Left ventricle myocardium inferior (tissue), 1 donor: ENCODE measurements around the gene SAPCD2. TPM values are rescaled to one million over a fixed set of nuclear protein-coding genes. Genes with fewer than 3 reads are reported as not detected.

ENCODE experiments used
- DNase-seq: peaks from one replicate; pipeline ENCODE4 v3.0.0-alpha.2; 2020
- H3K27ac ChIP-seq: fragments of 200-600 bp; replicated peaks from 2 replicates; pipeline ENCODE4 v1.8.0; 2021
- H3K27me3 ChIP-seq: fragments of 200-600 bp; 2 replicates; pipeline ENCODE4 v1.8.0; 2021; ENCODE audit warnings: low read depth
- H3K36me3 ChIP-seq: fragments of 200-600 bp; 2 replicates; pipeline ENCODE4 v1.8.0; 2021
- H3K4me1 ChIP-seq: fragments of 200-600 bp; 2 replicates; pipeline ENCODE4 v1.8.0; 2021
- H3K4me3 ChIP-seq: fragments of 200-600 bp; 2 replicates; pipeline ENCODE4 v1.8.0; 2021; ENCODE audit warnings: mild to moderate bottlenecking, moderate library complexity
- H3K9me3 ChIP-seq: fragments of 200-600 bp; replicated peaks from 2 replicates; pipeline ENCODE4 v1.8.0; 2021
- intact Hi-C: fragments of 100-400 bp; cut with micrococcal nuclease; formaldehyde crosslinking; loops from one replicate; pipeline ENCODE4 v1.11.0; 2022
- total RNA-seq: library from RNA; stranded (reverse); fragmentation: NEBNext Ultra II Directional; extraction: Animal tissue kit (Norgen Biotek cat#: 25700); gene quantifications from one replicate; pipeline ENCODE4 v1.2.1, GENCODE V29; 2021
- TF ChIP-seq, protein P1 (sequence below): fragments of 200-600 bp; IDR thresholded peaks from 2 replicates; pipeline ENCODE4 v1.8.0; 2021; ENCODE audit warnings: antibody characterized with exemption, mild to moderate bottlenecking, borderline replicate concordance
- donor health status: DM: no; HTN: yes; CAD: no; lungs with severe emphysema.

Gene SAPCD2
- total RNA-seq, 1 donor from 2014 or later = 0.25 TPM

DNA sequence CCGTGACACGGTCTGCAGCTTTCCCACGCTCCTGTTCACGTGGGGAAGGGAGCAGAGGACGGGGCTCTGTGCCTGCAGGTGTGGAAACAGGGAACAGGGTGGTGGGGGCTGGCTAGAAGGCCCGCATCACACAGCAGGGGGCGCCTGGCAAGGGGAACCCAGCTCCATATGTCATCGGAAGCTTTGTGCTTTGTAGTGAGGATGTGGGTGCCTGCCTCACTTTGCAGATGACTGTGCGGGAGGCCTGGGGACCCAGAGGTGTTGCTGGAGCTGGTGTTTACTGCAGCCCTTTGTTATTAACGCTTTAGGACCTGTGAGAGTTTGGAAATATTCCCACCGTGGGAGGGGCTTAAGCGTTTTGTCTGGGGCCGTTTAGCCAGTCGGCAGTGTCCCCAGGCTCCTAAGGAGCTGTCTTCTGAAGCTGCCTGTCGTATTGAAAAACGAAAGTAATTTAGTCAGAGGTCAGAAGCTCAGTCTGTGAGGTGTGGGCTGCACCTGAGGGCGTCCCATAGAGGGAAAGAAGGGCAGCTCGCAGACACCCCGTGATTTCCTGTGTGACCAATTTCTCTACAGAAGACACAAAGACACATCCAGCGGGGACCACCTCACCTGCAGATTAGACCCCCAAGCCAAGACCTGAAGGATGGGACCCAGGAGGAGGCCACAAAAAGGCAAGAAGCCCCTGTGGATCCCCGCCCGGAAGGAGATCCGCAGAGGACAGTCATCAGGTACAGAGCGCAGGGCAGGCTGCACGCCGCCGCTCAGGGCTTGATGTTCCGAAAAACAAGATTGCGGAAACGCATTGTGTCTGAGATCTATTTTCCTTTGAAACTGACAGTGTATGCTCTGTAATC, 25.5 kb upstream of the SAPCD2 start:
- no peak for DNase-seq
- Histone ChIP-seq H3K4me3 (no peak overlapping the region), H3K27me3 (no peaks in the 10 kb centered on the region), H3K27ac (no peak overlapping the region), H3K4me1 (no peaks in the 10 kb centered on the region), H3K36me3 (peaks cover 83% of the 10 kb centered on the region), H3K9me3 (no peaks in the 10 kb centered on the region)
- TF ChIP-seq, protein P1, sequence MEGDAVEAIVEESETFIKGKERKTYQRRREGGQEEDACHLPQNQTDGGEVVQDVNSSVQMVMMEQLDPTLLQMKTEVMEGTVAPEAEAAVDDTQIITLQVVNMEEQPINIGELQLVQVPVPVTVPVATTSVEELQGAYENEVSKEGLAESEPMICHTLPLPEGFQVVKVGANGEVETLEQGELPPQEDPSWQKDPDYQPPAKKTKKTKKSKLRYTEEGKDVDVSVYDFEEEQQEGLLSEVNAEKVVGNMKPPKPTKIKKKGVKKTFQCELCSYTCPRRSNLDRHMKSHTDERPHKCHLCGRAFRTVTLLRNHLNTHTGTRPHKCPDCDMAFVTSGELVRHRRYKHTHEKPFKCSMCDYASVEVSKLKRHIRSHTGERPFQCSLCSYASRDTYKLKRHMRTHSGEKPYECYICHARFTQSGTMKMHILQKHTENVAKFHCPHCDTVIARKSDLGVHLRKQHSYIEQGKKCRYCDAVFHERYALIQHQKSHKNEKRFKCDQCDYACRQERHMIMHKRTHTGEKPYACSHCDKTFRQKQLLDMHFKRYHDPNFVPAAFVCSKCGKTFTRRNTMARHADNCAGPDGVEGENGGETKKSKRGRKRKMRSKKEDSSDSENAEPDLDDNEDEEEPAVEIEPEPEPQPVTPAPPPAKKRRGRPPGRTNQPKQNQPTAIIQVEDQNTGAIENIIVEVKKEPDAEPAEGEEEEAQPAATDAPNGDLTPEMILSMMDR = no peak
- intact Hi-C loops = no loop called here

DNA sequence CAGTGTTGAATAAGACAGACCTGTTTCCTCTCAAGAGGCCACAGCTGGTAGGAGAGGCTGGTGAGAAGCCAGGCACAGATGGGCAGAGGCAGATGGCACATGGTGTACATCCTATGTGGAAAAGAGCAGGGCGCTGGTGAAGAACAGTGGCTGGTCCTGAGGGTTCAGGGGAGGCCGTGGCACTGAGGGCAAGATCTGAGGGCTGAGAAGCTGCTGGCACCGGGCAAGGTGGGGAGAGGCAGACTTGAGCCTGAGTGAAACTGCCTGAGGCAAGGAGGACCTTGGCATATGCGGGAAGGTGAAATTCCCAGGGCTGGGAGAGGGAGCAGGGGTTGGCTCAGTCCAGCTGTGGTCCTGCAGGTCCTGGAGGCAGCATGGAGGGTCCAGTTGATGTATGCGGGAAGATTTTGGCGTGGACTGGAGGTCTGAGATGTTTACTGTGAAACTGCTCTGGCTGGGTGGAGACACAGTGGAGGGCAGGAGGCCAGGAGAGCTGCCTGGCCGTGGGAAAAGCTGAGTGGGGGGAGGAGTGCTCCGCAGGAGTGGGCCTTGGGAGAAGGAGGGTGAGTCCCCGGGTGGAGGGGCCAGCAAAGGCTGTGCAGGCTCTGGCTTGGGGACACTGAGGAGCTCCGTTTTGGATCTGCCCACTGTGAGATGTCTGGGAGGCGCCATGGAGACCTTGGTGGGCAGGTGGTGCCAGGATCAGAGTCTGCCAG, 19.0 kb upstream of the SAPCD2 start:
- Histone ChIP-seq H3K36me3 (peaks cover 26% of the 10 kb centered on the region), H3K27me3 (no peaks in the 10 kb centered on the region), H3K27ac (no peak overlapping the region), H3K9me3 (no peaks in the 10 kb centered on the region), H3K4me3 (no peak overlapping the region), H3K4me1 (peaks cover 31% of the 10 kb centered on the region)
- no peak for DNase-seq
- intact Hi-C loops = no loop called here
- TF ChIP-seq, protein P1 = no peak

DNA sequence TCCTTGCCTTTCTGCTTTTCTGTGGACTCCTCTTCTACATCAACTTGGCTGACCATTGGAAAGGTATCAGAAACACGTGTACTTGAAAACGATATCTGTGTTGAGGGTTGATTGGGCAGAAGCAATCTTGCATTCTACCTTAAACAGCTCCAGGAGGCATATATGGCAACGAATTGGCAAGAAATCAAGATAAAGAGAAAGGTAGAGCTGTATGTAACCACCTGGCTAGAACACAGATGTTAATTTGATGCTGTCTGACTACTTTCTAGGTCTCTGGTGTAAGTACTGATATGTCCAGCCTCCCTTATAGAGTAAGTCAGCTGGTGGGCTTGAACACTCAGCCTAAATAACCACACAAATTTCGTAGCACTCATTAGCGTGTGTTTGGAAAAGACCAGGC, 17.8 kb upstream of the SAPCD2 start:
- peaks cover 24% of the 10 kb centered on the region for H3K36me3 ChIP-seq
- no peaks in the 10 kb centered on the region for H3K27me3 ChIP-seq
- TF ChIP-seq, protein P1 = no peak
- DNase-seq = no peak
- peaks cover 31% of the 10 kb centered on the region for H3K4me1 ChIP-seq
- no peaks in the 10 kb centered on the region for H3K9me3 ChIP-seq
- intact Hi-C loops = no loop called here
- peak overlapping the region; percentile 99 for H3K27ac ChIP-seq
- peak overlapping the region; percentile 89 for H3K4me3 ChIP-seq

DNA sequence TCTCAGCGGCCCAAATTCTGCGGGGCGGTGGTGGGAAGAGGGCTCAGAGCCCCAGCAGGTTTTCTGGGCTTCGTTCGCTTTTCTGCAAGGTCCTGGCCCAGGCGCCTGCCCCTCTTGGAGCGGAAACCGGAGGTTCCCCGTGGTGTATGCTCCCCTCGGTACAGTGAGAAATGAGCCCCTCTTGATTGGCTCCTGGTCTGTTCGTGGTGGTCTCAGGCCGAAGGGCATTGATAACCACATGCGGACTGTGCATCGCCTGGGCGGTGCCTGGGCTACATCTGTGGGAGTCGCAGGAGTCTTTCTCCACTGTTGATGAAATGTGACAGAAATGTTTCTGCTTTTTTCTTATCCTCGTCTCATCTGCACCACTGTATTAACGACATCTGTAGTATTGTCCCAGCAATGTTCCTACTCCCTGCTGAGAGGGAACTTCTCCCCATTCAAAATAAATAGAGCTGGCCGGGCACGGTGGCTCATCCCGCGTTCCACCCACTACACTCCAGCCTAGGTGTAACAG, 17.1 kb upstream of the SAPCD2 start:
- Histone ChIP-seq H3K4me1 (peaks cover 31% of the 10 kb centered on the region), H3K4me3 (peak overlapping the region; percentile 89), H3K36me3 (peaks cover 24% of the 10 kb centered on the region), H3K9me3 (no peaks in the 10 kb centered on the region), H3K27me3 (no peaks in the 10 kb centered on the region), H3K27ac (peak overlapping the region; percentile 99)
- intact Hi-C loops = no loop called here
- TF ChIP-seq, protein P1 = no peak
- DNase-seq = no peak

DNA sequence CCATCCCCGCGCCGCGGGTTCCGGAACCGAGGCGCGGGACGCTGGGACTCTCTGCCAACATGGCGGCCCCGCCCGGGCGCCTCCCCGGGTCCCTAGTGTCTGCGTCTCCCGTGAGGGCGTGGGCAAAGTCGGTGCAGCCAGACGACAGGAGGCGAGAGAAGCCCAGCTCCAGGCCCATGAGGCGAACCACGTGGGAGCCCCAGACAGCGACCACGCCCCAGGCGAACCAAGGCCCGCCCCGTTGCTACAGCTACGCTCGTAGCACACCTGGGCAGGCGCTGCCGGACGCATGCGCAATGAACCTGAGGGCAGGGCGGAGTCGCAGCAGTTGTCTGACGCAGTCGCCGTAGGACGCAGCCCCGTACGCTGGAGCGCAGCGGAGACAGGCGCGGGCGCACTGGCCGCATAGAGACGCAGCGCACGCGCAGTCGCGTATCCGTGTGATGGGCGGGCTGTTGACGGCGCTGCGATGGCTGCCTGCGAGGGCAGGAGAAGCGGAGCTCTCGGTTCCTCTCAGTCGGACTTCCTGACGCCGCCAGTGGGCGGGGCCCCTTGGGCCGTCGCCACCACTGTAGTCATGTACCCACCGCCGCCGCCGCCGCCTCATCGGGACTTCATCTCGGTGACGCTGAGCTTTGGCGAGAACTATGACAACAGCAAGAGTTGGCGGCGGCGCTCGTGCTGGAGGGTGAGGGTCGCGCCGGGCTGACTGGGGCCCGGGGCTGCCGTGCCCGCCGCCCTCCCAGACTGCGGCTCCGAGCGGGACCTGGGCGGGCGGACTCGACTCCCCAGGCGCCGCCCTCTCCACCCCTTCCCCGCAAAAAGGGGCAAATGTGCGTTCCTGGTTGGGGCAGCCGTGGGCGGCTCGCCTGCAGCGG, 16.4 kb upstream of the SAPCD2 start, which contains the start of gene MAN1B1:
Gene MAN1B1, plus strand, starts transcription at position 455 of the 878 bp plus-strand sequence. Its CDS starts 15 bp downstream, at position 470.
- Histone ChIP-seq H3K4me1 (peaks cover 31% of the 10 kb centered on the region), H3K9me3 (no peaks in the 10 kb centered on the region), H3K27ac (peak within 1 kb of the TSS; percentile 99), H3K4me3 (peak within 1 kb of the TSS; percentile 89), H3K36me3 (peaks cover 23% of the 10 kb centered on the region), H3K27me3 (no peaks in the 10 kb centered on the region)
- peak; percentile 99 for DNase-seq
- intact Hi-C loops = no loop called here
- TF ChIP-seq, protein P1 = no peak
